Mucosa of rectum (tissue), 2 donors: Measurements from ENCODE around the gene IL1RAPL1.

ENCODE experiments used
- H3K27ac ChIP-seq, 2 donors: one replicate each; pipeline ENCODE4 v1.7.0; 2013; ENCODE audit warnings: inconsistent platforms in 2 of 2, low read depth in 2 of 2, low read length in 2 of 2
- H3K27me3 ChIP-seq, 2 donors: one replicate each; pipeline ENCODE4 v1.7.0; 2013; ENCODE audit warnings: low read length in 2 of 2; ENCODE audit not compliant: control insufficient read depth in 2 of 2, insufficient read depth in 2 of 2
- H3K36me3 ChIP-seq, 2 donors: one replicate each; pipeline ENCODE4 v1.7.0; 2013; ENCODE audit warnings: low read length in 2 of 2; ENCODE audit not compliant: control insufficient read depth in 2 of 2, insufficient read depth in 2 of 2
- H3K4me1 ChIP-seq, 2 donors: one replicate each; pipeline ENCODE4 v1.7.0; 2013; ENCODE audit warnings: low read length in 2 of 2, mild to moderate bottlenecking in 1 of 2; ENCODE audit not compliant: control insufficient read depth in 2 of 2, insufficient read depth in 2 of 2
- H3K4me3 ChIP-seq, 2 donors: one replicate each; pipeline ENCODE4 v1.7.0; 2013; ENCODE audit warnings: low read length in 2 of 2
- H3K9ac ChIP-seq, 2 donors: one replicate each; pipeline ENCODE4 v1.7.0; 2013; ENCODE audit warnings: low read length in 2 of 2, low read depth in 1 of 2, mild to moderate bottlenecking in 1 of 2
- H3K9me3 ChIP-seq, 2 donors: one replicate each; pipeline ENCODE4 v1.7.0; 2013; ENCODE audit warnings: low read length in 2 of 2; ENCODE audit not compliant: control insufficient read depth in 2 of 2
- donor health status: healthy.
- donor health status: Normal muscosa, but diverticular disease.

IL1RAPL1 gene

DNA sequence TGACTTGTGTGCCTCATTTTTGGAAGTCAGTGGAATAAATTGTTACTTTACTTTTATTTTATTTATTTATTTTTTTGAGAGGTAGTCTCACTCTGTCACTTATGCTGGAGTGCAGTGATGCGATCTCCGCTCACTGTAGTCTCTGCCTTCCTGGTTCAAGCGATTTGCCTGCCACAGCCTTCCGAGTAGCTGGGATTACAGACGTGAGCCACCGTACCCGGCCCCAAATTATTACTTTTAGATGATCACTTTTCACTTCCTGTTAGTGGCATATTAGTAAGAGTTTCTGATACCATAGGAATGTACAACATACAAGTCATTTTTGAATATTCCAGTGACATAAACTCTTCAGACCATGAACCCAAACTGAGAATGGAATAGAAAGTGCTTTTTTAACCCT lies 1017.1 kb downstream of the IL1RAPL1 start:
- no peaks in the 10 kb centered on the region for H3K4me1 ChIP-seq
- H3K27ac ChIP-seq, result no peak overlapping the region
- H3K9me3 ChIP-seq, result no peaks in the 10 kb centered on the region
- H3K36me3 ChIP-seq, result no peaks in the 10 kb centered on the region
- H3K9ac ChIP-seq, result no peak overlapping the region
- H3K4me3 ChIP-seq, result no peak overlapping the region
- no peaks in the 10 kb centered on the region for H3K27me3 ChIP-seq

DNA sequence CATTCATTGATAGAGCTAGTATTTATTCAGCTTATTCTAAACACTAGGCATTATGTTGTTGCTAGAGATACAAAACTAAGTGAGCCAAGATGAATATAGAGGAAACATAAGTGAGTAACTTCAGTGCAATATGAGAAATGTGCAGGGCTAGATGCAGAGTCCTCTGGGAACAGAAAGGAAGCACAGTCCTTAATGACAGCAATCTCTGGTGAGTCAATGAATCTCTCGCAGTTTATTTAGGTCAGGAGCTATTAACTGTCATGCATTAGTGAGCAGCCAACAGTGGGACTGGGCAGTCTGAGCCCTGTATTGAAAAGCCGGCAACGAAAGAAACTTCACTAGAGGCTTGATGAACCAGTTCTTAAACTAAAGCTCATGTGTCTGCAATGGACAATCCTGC lies 1030.0 kb downstream of the IL1RAPL1 start:
- Histone ChIP-seq H3K27ac (no peak overlapping the region), H3K36me3 (no peaks in the 10 kb centered on the region), H3K9me3 (no peaks in the 10 kb centered on the region), H3K4me3 (no peak overlapping the region), H3K4me1 (no peaks in the 10 kb centered on the region), H3K27me3 (no peaks in the 10 kb centered on the region), H3K9ac (no peak overlapping the region)

DNA sequence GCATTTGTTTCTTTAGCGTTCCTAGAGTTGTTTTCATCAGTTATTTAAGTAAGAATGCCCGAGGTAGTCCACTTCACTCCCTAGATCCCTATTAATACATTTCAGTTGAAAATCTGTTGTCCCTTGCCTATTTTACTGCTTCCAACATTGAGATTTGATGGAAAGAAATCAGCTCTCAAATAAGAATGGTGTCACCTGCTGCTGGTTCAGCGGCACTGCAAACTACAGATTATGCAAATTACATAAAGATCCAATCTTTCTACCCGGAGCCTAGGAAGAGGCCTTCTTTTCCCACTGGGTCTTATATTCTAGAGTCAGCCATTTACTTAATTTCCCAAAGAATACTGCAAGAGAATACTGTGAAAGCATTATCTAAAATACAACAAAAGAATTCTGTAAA lies 1030.5 kb downstream of the IL1RAPL1 start:
- Histone ChIP-seq H3K4me1 (no peaks in the 10 kb centered on the region), H3K27me3 (no peaks in the 10 kb centered on the region), H3K9ac (no peak overlapping the region), H3K4me3 (no peak overlapping the region), H3K9me3 (no peaks in the 10 kb centered on the region), H3K27ac (no peak overlapping the region), H3K36me3 (no peaks in the 10 kb centered on the region)

DNA sequence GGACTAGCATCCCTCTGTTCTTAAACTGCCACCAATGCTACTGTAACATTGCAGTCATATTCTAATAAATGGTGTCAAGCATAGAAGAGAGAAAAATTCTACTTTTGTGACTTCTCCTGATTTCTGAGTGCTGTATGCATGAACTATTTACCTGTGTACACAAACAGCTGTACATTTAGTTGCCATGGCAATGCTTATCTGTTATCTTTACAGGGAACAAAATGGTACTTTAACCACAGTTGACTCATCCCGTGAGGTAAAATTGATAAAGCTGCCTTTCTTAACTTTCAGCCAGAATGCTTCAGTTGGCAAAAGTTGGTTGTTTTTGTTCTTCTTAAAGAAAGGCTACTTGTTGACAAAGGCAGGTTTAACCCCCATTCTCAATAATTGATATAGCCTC lies 1040.6 kb downstream of the IL1RAPL1 start:
- no peaks in the 10 kb centered on the region for H3K4me1 ChIP-seq

DNA sequence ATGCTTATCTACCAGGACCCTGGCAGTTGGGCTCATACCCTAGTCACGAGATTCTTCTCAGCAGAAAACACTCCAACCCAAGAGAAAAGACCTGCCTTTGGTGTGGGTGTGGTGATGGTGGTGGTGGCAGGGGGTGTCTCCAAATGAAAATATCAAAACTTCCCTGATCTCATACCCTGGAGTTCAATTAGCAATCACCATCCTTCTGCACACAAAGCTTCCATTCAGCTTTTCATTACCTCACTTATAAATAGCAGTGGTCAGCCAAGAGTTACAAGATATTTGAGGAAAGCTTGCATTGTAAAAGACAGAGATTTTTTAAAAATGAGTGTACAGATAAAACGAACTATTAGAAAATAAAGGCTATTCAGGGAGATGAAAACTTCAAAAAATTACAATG lies 1047.3 kb downstream of the IL1RAPL1 start:
- Histone ChIP-seq H3K36me3 (no peaks in the 10 kb centered on the region), H3K4me3 (no peak overlapping the region)

More for the DNA sequence above, 1040.6 kb downstream of the IL1RAPL1 start:
- Histone ChIP-seq H3K36me3 (no peaks in the 10 kb centered on the region), H3K9me3 (no peaks in the 10 kb centered on the region), H3K27ac (no peak overlapping the region), H3K4me3 (no peak overlapping the region), H3K9ac (no peak overlapping the region), H3K27me3 (no peaks in the 10 kb centered on the region)

DNA sequence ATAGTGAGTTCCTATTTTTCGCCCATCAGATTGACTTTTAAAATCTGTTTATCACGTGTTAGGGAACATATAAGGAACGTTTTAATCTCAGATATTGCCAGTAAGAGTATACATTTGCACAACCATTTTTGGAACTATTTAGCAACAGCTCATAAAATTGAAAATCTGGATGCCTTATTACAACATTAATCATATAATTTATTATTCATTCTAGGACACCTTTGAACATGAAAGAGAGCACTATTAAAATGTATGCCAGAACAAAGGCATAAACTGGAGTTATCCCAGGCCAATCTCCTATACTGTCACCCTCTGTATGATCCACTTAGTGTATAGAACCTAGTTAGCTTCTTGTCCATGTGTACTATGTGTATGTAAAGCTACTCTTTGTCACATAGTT lies 1049.1 kb downstream of the IL1RAPL1 start:
- Histone ChIP-seq H3K27ac (no peak overlapping the region), H3K36me3 (no peaks in the 10 kb centered on the region), H3K4me3 (no peak overlapping the region), H3K9ac (no peak overlapping the region), H3K9me3 (no peaks in the 10 kb centered on the region), H3K27me3 (no peaks in the 10 kb centered on the region), H3K4me1 (no peaks in the 10 kb centered on the region)

More for the DNA sequence above, 1047.3 kb downstream of the IL1RAPL1 start:
- Histone ChIP-seq H3K4me1 (no peaks in the 10 kb centered on the region), H3K9ac (no peak overlapping the region), H3K9me3 (no peaks in the 10 kb centered on the region), H3K27me3 (no peaks in the 10 kb centered on the region), H3K27ac (no peak overlapping the region)

DNA sequence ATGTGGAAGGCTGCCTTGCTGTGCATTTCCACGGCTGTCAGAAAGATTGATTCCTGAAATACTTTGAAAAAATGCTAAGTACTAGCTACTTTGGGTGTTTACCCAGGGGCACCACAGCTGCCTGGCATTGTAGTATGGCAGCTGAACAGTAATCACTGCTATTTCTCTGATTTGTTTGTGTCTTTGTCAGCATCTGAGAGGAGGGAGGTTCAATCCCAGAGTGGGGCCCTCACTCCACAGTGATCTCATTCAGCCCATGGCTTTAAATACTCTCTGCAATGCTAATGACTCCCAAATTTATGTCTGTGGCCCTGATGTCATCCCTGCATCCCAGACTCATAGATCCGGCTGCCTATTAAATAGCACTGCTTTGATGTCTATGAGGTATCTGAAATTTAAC lies 1052.9 kb downstream of the IL1RAPL1 start:
- H3K36me3 ChIP-seq, result no peaks in the 10 kb centered on the region
- H3K9me3 ChIP-seq, result no peaks in the 10 kb centered on the region
- no peak overlapping the region for H3K27ac ChIP-seq

DNA sequence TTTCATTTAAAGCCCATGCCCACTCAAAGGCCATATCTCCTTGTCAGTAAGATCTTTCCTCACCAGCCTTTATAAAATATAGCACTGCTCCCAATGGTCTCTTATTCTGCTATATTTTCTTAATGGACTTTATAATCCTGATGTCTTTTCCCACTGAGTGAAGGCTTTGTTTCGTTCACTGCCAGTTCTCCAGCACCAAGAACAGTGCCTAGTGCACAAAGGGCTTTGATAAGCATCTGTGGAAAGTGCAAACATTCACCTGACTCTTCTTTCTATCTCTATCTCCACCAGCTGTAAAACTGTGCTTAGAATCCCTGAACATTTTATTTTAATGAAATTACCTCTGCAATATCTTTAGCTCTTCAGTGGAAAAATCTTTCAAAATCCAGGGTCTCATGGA lies 1054.2 kb downstream of the IL1RAPL1 start:
- Histone ChIP-seq H3K9ac (no peak overlapping the region), H3K9me3 (no peaks in the 10 kb centered on the region), H3K4me1 (no peaks in the 10 kb centered on the region), H3K4me3 (no peak overlapping the region), H3K36me3 (no peaks in the 10 kb centered on the region), H3K27ac (no peak overlapping the region), H3K27me3 (no peaks in the 10 kb centered on the region)

More for the DNA sequence above, 1052.9 kb downstream of the IL1RAPL1 start:
- Histone ChIP-seq H3K4me3 (no peak overlapping the region), H3K4me1 (no peaks in the 10 kb centered on the region), H3K27me3 (no peaks in the 10 kb centered on the region), H3K9ac (no peak overlapping the region)

DNA sequence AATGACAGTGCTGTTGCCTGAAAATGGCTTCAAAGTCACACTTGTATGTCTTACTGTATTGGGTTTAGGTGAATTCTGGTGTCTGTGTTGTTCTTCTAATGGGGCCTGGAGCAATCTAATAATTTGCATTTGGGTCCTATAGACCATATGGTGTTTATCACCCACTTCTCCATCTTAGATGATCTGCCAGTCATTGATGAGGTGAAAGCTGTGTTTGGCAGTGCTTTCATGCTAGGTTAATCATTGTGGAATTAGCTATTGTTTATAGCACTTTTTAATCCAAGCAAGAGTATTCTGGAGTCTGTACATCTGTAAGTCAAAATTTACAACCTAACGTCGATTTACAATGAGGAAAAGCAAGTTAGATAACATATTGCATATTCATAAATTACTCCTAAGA lies 1055.9 kb downstream of the IL1RAPL1 start:
- Histone ChIP-seq H3K9ac (no peak overlapping the region), H3K36me3 (no peaks in the 10 kb centered on the region), H3K9me3 (no peaks in the 10 kb centered on the region), H3K27me3 (no peaks in the 10 kb centered on the region), H3K4me3 (no peak overlapping the region), H3K27ac (no peak overlapping the region), H3K4me1 (no peaks in the 10 kb centered on the region)

DNA sequence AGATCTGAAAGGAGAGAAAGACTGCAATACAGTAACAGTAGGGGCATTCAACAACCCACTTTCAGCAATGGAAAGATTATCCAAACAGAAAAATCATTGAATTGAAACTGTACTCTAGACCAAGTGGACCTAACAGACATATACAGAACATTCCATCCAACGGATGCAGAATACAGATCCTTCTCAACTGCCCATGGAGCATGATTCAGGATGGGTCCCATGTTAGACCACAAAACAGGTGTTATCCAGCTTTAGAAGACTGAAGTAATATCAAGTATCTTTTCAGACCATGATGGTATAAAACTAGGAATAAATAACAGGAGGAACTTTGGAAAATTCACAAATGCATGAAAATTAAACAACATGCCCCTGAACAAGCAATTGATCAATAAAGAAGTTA lies 1060.9 kb downstream of the IL1RAPL1 start:
- H3K4me1 ChIP-seq, result no peaks in the 10 kb centered on the region
- H3K27ac ChIP-seq, result no peak overlapping the region
- H3K4me3 ChIP-seq, result no peak overlapping the region
- H3K9ac ChIP-seq, result no peak overlapping the region
- no peaks in the 10 kb centered on the region for H3K27me3 ChIP-seq
- no peaks in the 10 kb centered on the region for H3K36me3 ChIP-seq
- no peaks in the 10 kb centered on the region for H3K9me3 ChIP-seq

DNA sequence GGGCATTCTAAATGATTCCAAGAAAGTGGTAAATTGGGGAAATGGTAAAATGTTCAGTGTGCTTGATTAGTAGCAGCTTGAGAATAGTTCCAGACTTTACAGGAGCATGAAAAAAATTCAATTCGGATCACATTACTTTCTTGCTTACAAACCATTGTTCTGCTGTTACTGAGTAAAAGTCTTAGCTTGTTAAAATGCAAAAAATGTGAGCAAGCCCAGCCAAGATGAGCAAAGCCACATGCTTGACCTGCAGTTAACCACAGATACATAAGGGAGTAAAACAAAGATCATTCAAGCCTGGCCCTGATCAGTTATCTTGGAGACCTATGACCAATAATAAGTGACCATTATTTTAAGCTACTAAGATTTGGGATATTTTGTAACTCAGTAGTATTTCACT lies 1065.2 kb downstream of the IL1RAPL1 start:
- no peaks in the 10 kb centered on the region for H3K27me3 ChIP-seq
- no peak overlapping the region for H3K9ac ChIP-seq
- no peaks in the 10 kb centered on the region for H3K36me3 ChIP-seq
- no peaks in the 10 kb centered on the region for H3K4me1 ChIP-seq
- no peak overlapping the region for H3K27ac ChIP-seq
- no peak overlapping the region for H3K4me3 ChIP-seq
- no peaks in the 10 kb centered on the region for H3K9me3 ChIP-seq
